DOHH2 (cell line): ENCODE measurements around the gene CERS5.

Experiments
- CTCF ChIP-seq: fragments of 200-600 bp; sonication (generic); IDR thresholded peaks from one replicate; pipeline ENCODE4 v1.5.1; 2014; ENCODE audit warnings: antibody characterized with exemption, mild to moderate bottlenecking, low read depth, low read length; ENCODE audit not compliant: poor library complexity, severe bottlenecking
- EZH2phosphoT487 ChIP-seq: fragments of 200-600 bp; sonication (generic); IDR thresholded peaks from 2 replicates; pipeline ENCODE4 v1.6.1; 2017; ENCODE audit warnings: borderline replicate concordance, mild to moderate bottlenecking, antibody characterized with exemption, low read length, moderate library complexity, mixed read lengths

GRCh38 chr12:50151047-50151687 is 16.0 kb downstream of the CERS5 start:
- TF ChIP-seq CTCF (no peak), EZH2phosphoT487 (no peak)
